CD8-positive, alpha-beta memory T cell (primary cell): ENCODE results near the gene CMTM7. TPM values are rescaled to one million over a fixed set of nuclear protein-coding genes. Genes with fewer than 3 reads are reported as not detected.

Experiments used
- CTCF ChIA-PET: fragments of 350-600 bp; sonication (Branson Sonifier 250); formaldehyde crosslinking; loops from one replicate; lab custom pipeline; 2021; ENCODE audit warnings: antibody characterized with exemption; lab: Charles Lee
- POLR2A ChIA-PET: fragments of 350-600 bp; sonication (Branson Sonifier 250); formaldehyde crosslinking; loops from one replicate; lab custom pipeline; 2021; ENCODE audit warnings: antibody characterized with exemption; lab: Charles Lee
- DNase-seq, 5 donors: peaks; one replicate each; pipeline versions ENCODE4 v3.0.0 to v3.0.0-alpha.2; 2020 to 2022; ENCODE audit warnings: mixed read lengths in 1 of 5
- H3K27ac ChIP-seq: one replicate; pipeline ENCODE4 v1.7.0; 2013; ENCODE audit warnings: low read depth, mild to moderate bottlenecking, low read length, moderate library complexity
- H3K27me3 ChIP-seq: 2 replicates; pipeline ENCODE4 v1.7.0; 2013; ENCODE audit warnings: low read length, mild to moderate bottlenecking; ENCODE audit not compliant: insufficient read depth, poor library complexity, severe bottlenecking
- H3K36me3 ChIP-seq: 2 replicates; pipeline ENCODE4 v1.7.0; 2013; ENCODE audit warnings: mild to moderate bottlenecking, low read length, moderate library complexity; ENCODE audit not compliant: insufficient read depth
- H3K4me1 ChIP-seq: 2 replicates; pipeline ENCODE4 v1.7.0; 2013; ENCODE audit warnings: mild to moderate bottlenecking, low read length, moderate library complexity; ENCODE audit not compliant: insufficient read depth
- H3K4me3 ChIP-seq: 2 replicates; pipeline ENCODE4 v1.7.0; 2013; ENCODE audit warnings: mild to moderate bottlenecking, low read length
- H3K9me3 ChIP-seq: 2 replicates; pipeline ENCODE4 v1.7.0; 2013; ENCODE audit warnings: mild to moderate bottlenecking, low read length
- H3K27ac Mint-ChIP-seq, 8 donors: one replicate each; pipeline ENCODE4 v1.8.0; 2020 to 2021; ENCODE audit warnings: mixed read lengths in 8 of 8, mild to moderate bottlenecking in 6 of 8, inconsistent platforms in 3 of 8, moderate library complexity in 3 of 8
- H3K27me3 Mint-ChIP-seq, 2 donors: one replicate each; pipeline ENCODE4 v1.8.0; 2020 to 2021; ENCODE audit warnings: mixed read lengths in 2 of 2, mild to moderate bottlenecking in 1 of 2, moderate library complexity in 1 of 2
- H3K36me3 Mint-ChIP-seq, 3 donors: one replicate each; pipeline ENCODE4 v1.8.0; 2020 to 2021; ENCODE audit warnings: mixed read lengths in 3 of 3, inconsistent platforms in 1 of 3, mild to moderate bottlenecking in 1 of 3
- H3K4me1 Mint-ChIP-seq, 3 donors: one replicate each; pipeline ENCODE4 v1.8.0; 2020 to 2021; ENCODE audit warnings: mixed read lengths in 3 of 3, inconsistent platforms in 1 of 3, mild to moderate bottlenecking in 1 of 3
- H3K4me3 Mint-ChIP-seq, 7 donors: one replicate each; pipeline ENCODE4 v1.8.0; 2020 to 2021; ENCODE audit warnings: mixed read lengths in 7 of 7, mild to moderate bottlenecking in 6 of 7, moderate library complexity in 4 of 7, inconsistent platforms in 2 of 7
- H3K9me3 Mint-ChIP-seq, 5 donors: one replicate each; pipeline ENCODE4 v1.8.0; 2020 to 2022; ENCODE audit warnings: mixed read lengths in 5 of 5, mild to moderate bottlenecking in 3 of 5, moderate library complexity in 2 of 5, inconsistent platforms in 1 of 5
- polyA plus RNA-seq: library from polyadenylated mRNA; unstranded; fragments of 300-500 nt; fragmentation: Illumina TruSeq; gene quantifications from one replicate; pipeline ENCODE4 v1.2.3, GENCODE V29; 2021
- total RNA-seq, 2 experiments: library from RNA; stranded (reverse); gene quantifications; one replicate each; pipeline ENCODE4 v1.2.3, GENCODE V29; 2021

The CMTM7 gene
- total and polyA plus RNA-seq, 3 experiments from 2014 or later = 33.5 to 113 (median 39.4) TPM

- no peak for DNase-seq
- Histone ChIP-seq H3K36me3 (peaks cover 10% of the 10 kb centered on the region), H3K4me1 (peaks cover 34% of the 10 kb centered on the region), H3K27me3 (no peaks in the 10 kb centered on the region), H3K27ac (no peak overlapping the region), H3K9me3 (no peaks in the 10 kb centered on the region), H3K4me3 (no peak overlapping the region)
- Mint-ChIP-seq H3K27ac (peak overlapping the region in 2 of 8 donors; percentile 15 to 21), H3K36me3 (peaks cover 35 to 84% (median 38%) of the 10 kb centered on the region in 3 donors), H3K27me3 (no peaks in the 10 kb centered on the region), H3K4me1 (peaks cover 30 to 69% (median 46%) of the 10 kb centered on the region in 3 donors), H3K9me3 (no peaks in the 10 kb centered on the region), H3K4me3 (no peak overlapping the region)
- CTCF ChIA-PET = interaction anchor here (0.9 to 3.4 kb wide), 6 partner anchors 9 to 36 kb away, joined by 3 to 21 read pairs (median 4); no protein-coding TSS in a partner anchor
- POLR2A ChIA-PET = no interaction called here
These were observed 58.8 kb downstream of the CMTM7 start for GRCh38 chr3:32450426-32450825.

GRCh38 chr3:32450992-32451659 is 59.5 kb downstream of the CMTM7 start:
- Histone ChIP-seq H3K27me3 (no peaks in the 10 kb centered on the region), H3K27ac (no peak overlapping the region), H3K36me3 (peaks cover 10% of the 10 kb centered on the region), H3K4me3 (no peak overlapping the region), H3K9me3 (no peaks in the 10 kb centered on the region), H3K4me1 (peaks cover 35% of the 10 kb centered on the region)
- H3K27ac Mint-ChIP-seq = peak overlapping the region in 1 of 8 donors; percentile 15
- H3K4me1 Mint-ChIP-seq = peaks cover 36 to 69% (median 51%) of the 10 kb centered on the region in 3 donors
- H3K4me3 Mint-ChIP-seq = no peak overlapping the region
- no peaks in the 10 kb centered on the region for H3K9me3 Mint-ChIP-seq
- CTCF ChIA-PET = interaction anchor here (0.9 to 3.4 kb wide), 7 partner anchors 9 to 76 kb away, joined by 3 to 21 read pairs (median 4); no protein-coding TSS in a partner anchor
- POLR2A ChIA-PET = no interaction called here
- peaks cover 32 to 85% (median 38%) of the 10 kb centered on the region in 3 donors for H3K36me3 Mint-ChIP-seq
- no peaks in the 10 kb centered on the region for H3K27me3 Mint-ChIP-seq
- DNase-seq = no peak

- H3K9me3 ChIP-seq = no peaks in the 10 kb centered on the region
- Mint-ChIP-seq H3K36me3 (peaks cover 23 to 78% (median 31%) of the 10 kb centered on the region in 3 donors), H3K9me3 (no peaks in the 10 kb centered on the region)
These were observed 60.4 kb downstream of the CMTM7 start for GRCh38 chr3:32452009-32452408.

GRCh38 chr3:32453346-32453745 is 61.7 kb downstream of the CMTM7 start:
- Mint-ChIP-seq H3K4me3 (no peak overlapping the region), H3K4me1 (peaks cover 36 to 69% (median 51%) of the 10 kb centered on the region in 3 donors), H3K9me3 (no peaks in the 10 kb centered on the region), H3K27ac (peak overlapping the region in 6 of 8 donors; percentile 32 to 79 (median 56)), H3K27me3 (no peaks in the 10 kb centered on the region), H3K36me3 (peaks cover 25 to 71% (median 32%) of the 10 kb centered on the region in 3 donors)
- Histone ChIP-seq H3K27me3 (no peaks in the 10 kb centered on the region), H3K27ac (no peak overlapping the region), H3K4me3 (no peak overlapping the region), H3K4me1 (peaks cover 41% of the 10 kb centered on the region), H3K9me3 (no peaks in the 10 kb centered on the region), H3K36me3 (peaks cover 10% of the 10 kb centered on the region)
- ChIA-PET CTCF (interaction anchor here (0.6 to 2.4 kb wide), 3 partner anchors 14 to 60 kb away, joined by 3 to 13 read pairs (median 9); no protein-coding TSS in a partner anchor), POLR2A (no interaction called here)
- no peak for DNase-seq

More at GRCh38 chr3:32452009-32452408, 60.4 kb downstream of the CMTM7 start:
- no peak for DNase-seq
- ChIA-PET CTCF (interaction anchor here (1.2 to 3.4 kb wide), 3 partner anchors 8 to 77 kb away, joined by 4 to 21 read pairs (median 4); no protein-coding TSS in a partner anchor), POLR2A (no interaction called here)
- no peak overlapping the region for H3K4me3 Mint-ChIP-seq
- no peak overlapping the region for H3K4me3 ChIP-seq
- H3K27me3 Mint-ChIP-seq = no peaks in the 10 kb centered on the region
- peaks cover 10% of the 10 kb centered on the region for H3K36me3 ChIP-seq
- peak overlapping the region in 3 of 8 donors; percentile 6 to 66 (median 50) for H3K27ac Mint-ChIP-seq
- H3K4me1 ChIP-seq = peaks cover 35% of the 10 kb centered on the region
- H3K27me3 ChIP-seq = no peaks in the 10 kb centered on the region
- H3K27ac ChIP-seq = no peak overlapping the region
- H3K4me1 Mint-ChIP-seq = peaks cover 37 to 69% (median 51%) of the 10 kb centered on the region in 3 donors

GRCh38 chr3:32454111-32454510 is 62.5 kb downstream of the CMTM7 start:
- ChIA-PET CTCF (interaction anchor here (0.8 to 6.5 kb wide), 6 partner anchors 10 to 80 kb away, joined by 3 to 37 read pairs (median 13); no protein-coding TSS in a partner anchor), POLR2A (interaction anchor here (0.8 to 7.4 kb wide), 2 partner anchors 10 to 30 kb away, joined by 3 to 40 read pairs; no protein-coding TSS in a partner anchor)
- no peaks in the 10 kb centered on the region for H3K27me3 ChIP-seq
- H3K27ac ChIP-seq = no peak overlapping the region
- Mint-ChIP-seq H3K27ac (peak overlapping the region in 6 of 8 donors; percentile 66 to 99 (median 96)), H3K4me3 (no peak overlapping the region), H3K9me3 (no peaks in the 10 kb centered on the region), H3K27me3 (no peaks in the 10 kb centered on the region), H3K4me1 (peaks cover 36 to 64% (median 50%) of the 10 kb centered on the region in 3 donors), H3K36me3 (peaks cover 24 to 63% (median 27%) of the 10 kb centered on the region in 3 donors)
- no peak for DNase-seq
- peaks cover 10% of the 10 kb centered on the region for H3K36me3 ChIP-seq
- no peak overlapping the region for H3K4me3 ChIP-seq
- H3K4me1 ChIP-seq = peaks cover 49% of the 10 kb centered on the region
- no peaks in the 10 kb centered on the region for H3K9me3 ChIP-seq

- Histone ChIP-seq H3K27ac (no peak overlapping the region), H3K36me3 (peaks cover 10% of the 10 kb centered on the region), H3K9me3 (no peaks in the 10 kb centered on the region), H3K4me3 (no peak overlapping the region), H3K27me3 (no peaks in the 10 kb centered on the region), H3K4me1 (peaks cover 58% of the 10 kb centered on the region)
- ChIA-PET CTCF (interaction anchor here (0.8 to 6.5 kb wide), 9 partner anchors 9 to 80 kb away, joined by 3 to 37 read pairs (median 9); no protein-coding TSS in a partner anchor), POLR2A (interaction anchor here (0.8 to 7.4 kb wide), 2 partner anchors 11 to 31 kb away, joined by 3 to 40 read pairs; no protein-coding TSS in a partner anchor)
- no peaks in the 10 kb centered on the region for H3K9me3 Mint-ChIP-seq
- peak overlapping the region in 7 of 8 donors; percentile 66 to 99 (median 96) for H3K27ac Mint-ChIP-seq
- no peaks in the 10 kb centered on the region for H3K27me3 Mint-ChIP-seq
- H3K36me3 Mint-ChIP-seq = peaks cover 24 to 56% (median 24%) of the 10 kb centered on the region in 3 donors
- peak overlapping the region in 3 of 7 donors; percentile 10 to 54 (median 15) for H3K4me3 Mint-ChIP-seq
- DNase-seq = no peak
- H3K4me1 Mint-ChIP-seq = peaks cover 39 to 61% (median 50%) of the 10 kb centered on the region in 3 donors
These were observed 63.3 kb downstream of the CMTM7 start for GRCh38 chr3:32454731-32455608.
